K562 (cell line): ENCODE measurements around the gene EHD2. TPM values are rescaled to one million over a fixed set of nuclear protein-coding genes. Genes with fewer than 3 reads are reported as not detected.

Experiments
- FOSL1 ChIP-seq: fragments of 200-800 bp; sonication (Bioruptor generic); conservative IDR thresholded peaks from 2 replicates; pipeline ENCODE4 v1.6.1; 2016; ENCODE audit warnings: missing genetic modification characterization, missing compliant biosample characterization
- HES1 ChIP-seq: fragments of 450-650 bp; IDR thresholded peaks from 2 replicates; pipeline ENCODE4 v1.6.1; 2016; ENCODE audit warnings: low read depth, mild to moderate bottlenecking, moderate library complexity
- HNRNPL ChIP-seq: fragments of 200-400 bp; formaldehyde crosslinking; IDR thresholded peaks from 2 replicates; pipeline ENCODE4 v1.6.1; 2017; ENCODE audit warnings: low read depth, mild to moderate bottlenecking, low read length
- KDM2B ChIP-seq: fragments of 250-450 bp; sonication (Bioruptor Pico); IDR thresholded peaks from 2 replicates; pipeline ENCODE4 v1.8.0; 2021; ENCODE audit warnings: mild to moderate bottlenecking, moderate library complexity
- MTA1 ChIP-seq: fragments of 450-650 bp; IDR thresholded peaks from 2 replicates; pipeline ENCODE4 v1.6.1; 2017; ENCODE audit warnings: borderline replicate concordance
- MTA3 ChIP-seq: fragments of 450-650 bp; formaldehyde crosslinking; IDR thresholded peaks from 2 replicates; pipeline ENCODE4 v1.6.1; 2017; ENCODE audit warnings: mild to moderate bottlenecking, borderline replicate concordance
- NFE2L1 ChIP-seq: fragments of 450-650 bp; IDR thresholded peaks from 2 replicates; pipeline ENCODE4 v1.6.1; 2016; ENCODE audit warnings: missing genetic modification characterization, low read depth, mild to moderate bottlenecking, missing compliant biosample characterization, moderate library complexity, borderline replicate concordance
- POLR2AphosphoS2 ChIP-seq: IDR thresholded peaks from 2 replicates; pipeline ENCODE4 v1.6.1; 2012; ENCODE audit warnings: low read length, improper control_type of control experiment
- SRSF1 ChIP-seq: fragments of 200-400 bp; formaldehyde crosslinking; IDR thresholded peaks from 2 replicates; pipeline ENCODE4 v1.6.1; 2017; ENCODE audit warnings: mild to moderate bottlenecking, low read depth, low read length, moderate library complexity
- XRCC5 ChIP-seq: fragments of 200-400 bp; formaldehyde crosslinking; IDR thresholded peaks from 2 replicates; pipeline ENCODE4 v1.6.1; 2017; ENCODE audit warnings: low read depth, mild to moderate bottlenecking, low read length
- ZNF23 ChIP-seq: fragments of 250-450 bp; sonication (Bioruptor Pico); IDR thresholded peaks from 2 replicates; pipeline ENCODE4 v1.4.0; 2020; ENCODE audit warnings: mild to moderate bottlenecking
- ZNF699 ChIP-seq: fragments of 250-450 bp; sonication (Bioruptor Pico); IDR thresholded peaks from 2 replicates; pipeline ENCODE4 v1.8.0; 2021; ENCODE audit warnings: mild to moderate bottlenecking, moderate library complexity; ENCODE audit not compliant: insufficient replicate concordance
- polyA plus RNA-seq, 8 experiments: library from polyadenylated mRNA; depleted of rRNA in 4 of 8; stranded (reverse) in 5 of 8; unstranded in 3 of 8; fragments of >200 nt; fragmentation: Nextera tagmentation in 2 of 8; fragmentation: Illumina TruSeq in 1 of 8; extraction: Ambion mirVana in 2 of 8; extraction: Trizol in 1 of 8; gene quantifications; 2 replicates each; pipeline versions ENCODE4 v1.2.1 to v1.2.3, GENCODE V29; 2011 to 2014; ENCODE audit warnings: inconsistent platforms in 1 of 8, missing spikeins in 1 of 8
- total RNA-seq, 7 experiments: library from RNA; depleted of rRNA in 6 of 7; stranded (reverse); fragments of >200 nt in 6 of 7; fragmentation: Illumina TruSeq in 2 of 7; extraction: Trizol in 2 of 7; gene quantifications; 2 replicates each; pipeline versions ENCODE4 v1.2.1 to v1.2.3, GENCODE V29; 2011 to 2021; ENCODE audit warnings: low replicate concordance in 1 of 7
- TF ChIP-seq, protein P1 (sequence below): fragments of 250-450 bp; sonication (Bioruptor Pico); IDR thresholded peaks from 2 replicates; pipeline ENCODE4 v1.4.0; 2020; ENCODE audit warnings: mild to moderate bottlenecking, moderate library complexity

The EHD2 gene
- total and polyA plus RNA-seq, 9 of the 15 experiments (the other 6 are each of a cell fraction or from before 2014, with no cell fraction given): 1.7 to 32.2 (median 3.0) TPM

DNA sequence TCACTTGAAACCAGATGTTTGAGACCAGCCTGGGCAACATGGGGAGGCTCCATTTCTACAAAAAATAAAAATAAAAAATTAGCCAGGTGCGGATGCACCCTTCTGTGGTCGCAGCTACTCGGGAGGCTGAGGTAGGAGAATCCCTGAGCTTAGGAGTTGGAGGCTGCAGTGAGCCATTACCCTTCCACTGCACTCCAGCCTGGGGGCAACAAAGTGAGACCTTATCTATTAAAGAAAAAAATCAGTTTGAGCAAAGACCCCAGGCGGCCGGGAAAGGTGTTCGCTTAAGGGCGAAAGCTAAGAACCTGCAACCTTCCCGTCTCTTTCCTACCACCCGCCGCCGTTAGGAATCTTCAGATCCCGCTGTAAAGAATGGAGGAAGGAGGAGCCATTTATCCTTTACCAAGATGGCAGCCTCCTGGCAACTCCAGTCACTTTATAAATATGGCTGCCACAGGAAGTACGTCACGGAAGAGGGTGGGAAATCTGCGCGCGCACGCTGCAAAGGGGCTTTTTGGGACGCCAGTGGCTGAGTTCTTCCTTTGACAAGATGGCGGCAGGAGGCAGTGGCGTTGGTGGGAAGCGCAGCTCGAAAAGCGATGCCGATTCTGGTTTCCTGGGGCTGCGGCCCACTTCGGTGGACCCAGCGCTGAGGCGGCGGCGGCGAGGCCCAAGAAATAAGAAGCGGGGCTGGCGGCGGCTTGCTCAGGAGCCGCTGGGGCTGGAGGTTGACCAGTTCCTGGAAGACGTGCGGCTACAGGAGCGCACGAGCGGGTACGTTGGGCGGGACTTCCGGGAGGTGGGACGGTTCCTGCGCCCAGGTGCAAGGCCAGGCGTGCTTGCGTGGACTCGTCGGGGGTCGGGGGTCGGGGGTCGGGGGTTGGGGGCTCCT lies 32.0 kb downstream of the EHD2 start, which contains the start of gene NOP53 (continued):
- TF ChIP-seq, protein P1, sequence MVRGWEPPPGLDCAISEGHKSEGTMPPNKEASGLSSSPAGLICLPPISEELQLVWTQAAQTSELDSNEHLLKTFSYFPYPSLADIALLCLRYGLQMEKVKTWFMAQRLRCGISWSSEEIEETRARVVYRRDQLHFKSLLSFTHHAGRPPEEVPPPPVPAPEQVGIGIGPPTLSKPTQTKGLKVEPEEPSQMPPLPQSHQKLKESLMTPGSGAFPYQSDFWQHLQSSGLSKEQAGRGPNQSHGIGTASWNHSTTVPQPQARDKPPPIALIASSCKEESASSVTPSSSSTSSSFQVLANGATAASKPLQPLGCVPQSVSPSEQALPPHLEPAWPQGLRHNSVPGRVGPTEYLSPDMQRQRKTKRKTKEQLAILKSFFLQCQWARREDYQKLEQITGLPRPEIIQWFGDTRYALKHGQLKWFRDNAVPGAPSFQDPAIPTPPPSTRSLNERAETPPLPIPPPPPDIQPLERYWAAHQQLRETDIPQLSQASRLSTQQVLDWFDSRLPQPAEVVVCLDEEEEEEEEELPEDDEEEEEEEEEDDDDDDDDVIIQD (CRISPR knock-in tag): no peak
- TF ChIP-seq MTA1: no peak
- TF ChIP-seq SRSF1: no peak
- no peak for TF ChIP-seq HNRNPL
- no peak for TF ChIP-seq NFE2L1
- TF ChIP-seq HES1: no peak
- no peak for TF ChIP-seq ZNF699 (CRISPR knock-in tag)
- TF ChIP-seq MTA3: peak; percentile 89; the same call in 1 of the 2 replicates
- no peak for TF ChIP-seq KDM2B
- TF ChIP-seq FOSL1 (tag): no peak
- peak; percentile 86; the same call in 1 of the 2 replicates for TF ChIP-seq POLR2AphosphoS2
- TF ChIP-seq ZNF23: no peak
- TF ChIP-seq XRCC5: no peak
- TF ChIP-seq, all 486 proteins: peak for 141
